Keratinocyte (primary cell): ENCODE results near the gene DHX15. TPM values are rescaled to one million over a fixed set of nuclear protein-coding genes. Genes with fewer than 3 reads are reported as not detected.

ENCODE experiments used
- DNase-seq: peaks from one replicate; pipeline ENCODE4 v3.0.0-alpha.2; 2011; ENCODE audit warnings: low read depth, missing footprints, low spot score
- FAIRE-seq: peaks from 2 replicates; lab custom pipeline; 2011; peaks lifted over from hg19 to GRCh38; lab: Jason Lieb, UNC
- H2AFZ ChIP-seq: 2 replicates; pipeline ENCODE4 v1.6.0; 2012; ENCODE audit warnings: low read length, control low read depth, inconsistent platforms; ENCODE audit not compliant: control insufficient read depth
- H3K27ac ChIP-seq: 2 replicates; pipeline ENCODE4 v1.5.1; 2011; ENCODE audit warnings: low read length; ENCODE audit not compliant: control insufficient read depth, insufficient read depth
- H3K27me3 ChIP-seq: 3 replicates; pipeline ENCODE4 v1.6.0; 2011; ENCODE audit warnings: low read length; ENCODE audit not compliant: control insufficient read depth, insufficient read depth; ENCODE audit errors: extremely low read depth
- H3K36me3 ChIP-seq, 2 experiments: 2 replicates in 1 of 2; 3 replicates in 1 of 2; pipeline ENCODE4 v1.5.1; 2011; ENCODE audit warnings: low read length in 2 of 2, mild to moderate bottlenecking in 1 of 2; ENCODE audit not compliant: control insufficient read depth in 2 of 2, insufficient read depth in 2 of 2; ENCODE audit errors: extremely low read depth in 1 of 2
- H3K4me1 ChIP-seq: 3 replicates; pipeline ENCODE4 v1.5.1; 2011; ENCODE audit warnings: low read length; ENCODE audit not compliant: control insufficient read depth, insufficient read depth; ENCODE audit errors: extremely low read depth
- H3K4me2 ChIP-seq: 3 replicates; pipeline ENCODE4 v1.6.0; 2011; ENCODE audit warnings: low read depth, low read length; ENCODE audit not compliant: control insufficient read depth, insufficient read depth; ENCODE audit errors: extremely low read depth
- H3K4me3 ChIP-seq, 3 experiments: fragments of 200-600 bp in 1 of 3; sonication (generic) in 1 of 3; 2 replicates in 2 of 3; 3 replicates in 1 of 3; pipeline ENCODE4 v1.5.1; 2011 to 2016; ENCODE audit warnings: low read length in 3 of 3, mild to moderate bottlenecking in 3 of 3, control low read depth in 2 of 3, inconsistent platforms in 1 of 3, low read depth in 1 of 3, mixed read lengths in 1 of 3, mixed run types in 1 of 3, moderate library complexity in 1 of 3; ENCODE audit not compliant: control insufficient read depth in 2 of 3, insufficient read depth in 2 of 3; ENCODE audit errors: extremely low read depth in 1 of 3
- H3K79me2 ChIP-seq: 2 replicates; pipeline ENCODE4 v1.6.0; 2012; ENCODE audit warnings: low read length; ENCODE audit not compliant: control insufficient read depth, insufficient read depth
- H3K9ac ChIP-seq: 3 replicates; pipeline ENCODE4 v1.6.0; 2011; ENCODE audit warnings: low read length; ENCODE audit not compliant: control insufficient read depth, insufficient read depth; ENCODE audit errors: extremely low read depth
- H3K9me1 ChIP-seq: 3 replicates; pipeline ENCODE4 v1.6.0; 2011; ENCODE audit warnings: low read length; ENCODE audit not compliant: control insufficient read depth, insufficient read depth; ENCODE audit errors: extremely low read depth
- H3K9me3 ChIP-seq: 2 replicates; pipeline ENCODE4 v1.5.1; 2012; ENCODE audit warnings: low read depth, low read length; ENCODE audit not compliant: control insufficient read depth
- H4K20me1 ChIP-seq: 3 replicates; pipeline ENCODE4 v1.6.0; 2011; ENCODE audit warnings: low read length; ENCODE audit not compliant: control insufficient read depth, insufficient read depth; ENCODE audit errors: extremely low read depth
- EZH2 ChIP-seq: IDR thresholded peaks from one replicate; pipeline ENCODE4 v1.6.1; 2012; ENCODE audit warnings: inconsistent platforms, mild to moderate bottlenecking, low read length, moderate library complexity
- dilution Hi-C: fragments of 300-500 bp; cut with MboI; formaldehyde crosslinking; loops from one replicate; pipeline ENCODE4 v1.7.0; 2020; ENCODE audit warnings: low sequenced_read_pairs; ENCODE audit not compliant: extremely low pct_ligation_motif_present
- polyA plus RNA-seq, 5 experiments: library from polyadenylated mRNA; depleted of rRNA in 3 of 5; stranded (reverse) in 3 of 5; stranded (forward) in 1 of 5; unstranded in 1 of 5; fragments of >200 nt; gene quantifications; 1 replicate in 1 of 5; 2 replicates in 3 of 5; 3 replicates in 1 of 5; pipeline versions ENCODE4 v1.2.1 to v1.2.3, GENCODE V29; 2011 to 2012; ENCODE audit warnings: missing spikeins in 2 of 5, low read depth in 1 of 5, low replicate concordance in 1 of 5
- TF ChIP-seq, protein P1 (sequence below), 3 experiments: IDR thresholded peaks in 1 of 3; conservative IDR thresholded peaks in 1 of 3; optimal IDR thresholded peaks in 1 of 3; 2 replicates in 2 of 3; 3 replicates in 1 of 3; pipeline versions ENCODE3 to v1.5.1; 2011; ENCODE audit warnings: low read length in 3 of 3, mild to moderate bottlenecking in 3 of 3, moderate library complexity in 2 of 3, control low read depth in 1 of 3, inconsistent platforms in 1 of 3; ENCODE audit not compliant: insufficient read depth in 2 of 3; ENCODE audit errors: extremely low read depth in 1 of 3

Gene DHX15
- polyA plus RNA-seq, 1 donor (not counting 4 experiments of a cell fraction or from before 2014, with no cell fraction given): 206 TPM

DNA sequence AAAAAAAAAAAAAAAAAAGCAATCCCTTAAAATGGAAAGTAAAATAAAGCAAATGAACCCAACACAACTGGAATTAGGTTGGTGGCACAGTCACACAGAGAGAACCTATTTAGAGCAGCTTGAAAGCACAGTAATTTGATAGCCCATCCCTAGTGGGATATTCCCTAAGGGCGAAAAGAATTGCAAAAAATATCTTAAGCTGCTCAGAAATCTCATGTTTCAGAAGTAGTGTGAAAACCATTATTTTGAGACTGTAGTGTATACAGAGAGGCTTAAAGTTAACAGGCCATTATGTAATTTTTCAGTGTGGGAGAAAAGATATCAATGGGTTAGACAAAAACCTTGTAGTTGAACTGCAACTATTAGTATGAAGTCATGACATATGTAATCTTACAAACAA, 40.0 kb upstream of the DHX15 start:
- dilution Hi-C loops: no loop called here
- no peak overlapping the region for H3K4me2 ChIP-seq

DNA sequence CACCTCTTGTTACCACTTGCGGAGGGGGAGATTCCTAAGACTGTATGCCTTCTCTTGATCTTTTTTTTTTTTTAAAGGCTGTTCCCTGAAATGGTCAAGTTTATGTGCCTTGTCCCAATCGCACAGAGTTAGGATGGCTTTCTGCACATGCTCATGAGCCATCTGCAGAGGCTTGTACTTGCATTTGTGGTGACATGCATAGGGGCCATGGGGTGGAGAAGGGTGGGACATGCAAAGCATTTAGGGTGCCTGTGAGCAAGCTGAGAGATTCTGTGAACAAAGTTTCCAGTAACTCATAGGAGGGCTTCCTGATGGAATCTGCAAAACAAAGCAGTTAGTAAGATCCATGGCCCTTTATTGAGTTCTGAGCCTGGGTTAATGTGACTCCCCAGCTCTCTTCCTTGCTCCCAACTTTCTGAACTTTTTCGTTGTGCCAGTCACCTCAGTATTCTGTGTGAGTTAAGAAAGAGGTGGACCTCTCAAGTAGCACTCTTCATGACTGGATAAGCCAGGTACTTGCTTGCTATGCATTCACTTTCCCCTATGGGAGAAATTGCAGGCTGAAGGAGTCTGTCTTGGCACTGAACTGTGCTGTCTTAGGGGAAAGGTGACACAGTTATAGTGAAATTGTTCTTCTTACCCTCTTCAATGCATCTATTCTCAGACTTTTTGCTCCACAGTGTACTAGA, 37.9 kb upstream of the DHX15 start:
- no peaks in the 10 kb centered on the region for H3K9me3 ChIP-seq

More for the DNA sequence above, 40.0 kb upstream of the DHX15 start:
- no peaks in the 10 kb centered on the region for H3K9me3 ChIP-seq
- TF ChIP-seq, protein P1, sequence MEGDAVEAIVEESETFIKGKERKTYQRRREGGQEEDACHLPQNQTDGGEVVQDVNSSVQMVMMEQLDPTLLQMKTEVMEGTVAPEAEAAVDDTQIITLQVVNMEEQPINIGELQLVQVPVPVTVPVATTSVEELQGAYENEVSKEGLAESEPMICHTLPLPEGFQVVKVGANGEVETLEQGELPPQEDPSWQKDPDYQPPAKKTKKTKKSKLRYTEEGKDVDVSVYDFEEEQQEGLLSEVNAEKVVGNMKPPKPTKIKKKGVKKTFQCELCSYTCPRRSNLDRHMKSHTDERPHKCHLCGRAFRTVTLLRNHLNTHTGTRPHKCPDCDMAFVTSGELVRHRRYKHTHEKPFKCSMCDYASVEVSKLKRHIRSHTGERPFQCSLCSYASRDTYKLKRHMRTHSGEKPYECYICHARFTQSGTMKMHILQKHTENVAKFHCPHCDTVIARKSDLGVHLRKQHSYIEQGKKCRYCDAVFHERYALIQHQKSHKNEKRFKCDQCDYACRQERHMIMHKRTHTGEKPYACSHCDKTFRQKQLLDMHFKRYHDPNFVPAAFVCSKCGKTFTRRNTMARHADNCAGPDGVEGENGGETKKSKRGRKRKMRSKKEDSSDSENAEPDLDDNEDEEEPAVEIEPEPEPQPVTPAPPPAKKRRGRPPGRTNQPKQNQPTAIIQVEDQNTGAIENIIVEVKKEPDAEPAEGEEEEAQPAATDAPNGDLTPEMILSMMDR (optimal IDR thresholded peaks at IDR 0.05 in 1 of 3, IDR thresholded peaks at IDR 0.05 in 1 of 3, conservative IDR thresholded peaks at IDR 0.05 in 1 of 3; ENCODE audit: extremely low read depth in 1 of 3, insufficient read depth in 2 of 3, low read length in 3 of 3): no peak
- no peak for TF ChIP-seq EZH2
- H3K9me1 ChIP-seq: no peaks in the 10 kb centered on the region
- no peaks in the 10 kb centered on the region for H3K27me3 ChIP-seq
- no peak overlapping the region for H3K27ac ChIP-seq
- FAIRE-seq (no peak), DNase-seq (no peak)
- H3K79me2 ChIP-seq: no peaks in the 10 kb centered on the region
- no peak overlapping the region for H2AFZ ChIP-seq
- peaks cover 4% of the 10 kb centered on the region for H3K4me1 ChIP-seq
- no peak overlapping the region for H3K4me3 ChIP-seq
- no peak overlapping the region for H3K9ac ChIP-seq
- H4K20me1 ChIP-seq: no peaks in the 10 kb centered on the region
- no peaks in the 10 kb centered on the region for H3K36me3 ChIP-seq

More for the DNA sequence above, 37.9 kb upstream of the DHX15 start:
- dilution Hi-C loops: no loop called here
- H3K79me2 ChIP-seq: no peaks in the 10 kb centered on the region
- no peak overlapping the region for H3K9ac ChIP-seq
- FAIRE-seq (no peak), DNase-seq (no peak)
- H2AFZ ChIP-seq: no peak overlapping the region
- H3K9me1 ChIP-seq: no peaks in the 10 kb centered on the region
- no peaks in the 10 kb centered on the region for H3K36me3 ChIP-seq
- no peak overlapping the region for H3K27ac ChIP-seq
- H3K4me3 ChIP-seq: no peak overlapping the region
- H4K20me1 ChIP-seq: no peaks in the 10 kb centered on the region
- H3K27me3 ChIP-seq: no peaks in the 10 kb centered on the region
- H3K4me2 ChIP-seq: no peak overlapping the region
- no peak for TF ChIP-seq EZH2
- TF ChIP-seq, protein P1 (optimal IDR thresholded peaks at IDR 0.05 in 1 of 3, IDR thresholded peaks at IDR 0.05 in 1 of 3, conservative IDR thresholded peaks at IDR 0.05 in 1 of 3; ENCODE audit: extremely low read depth in 1 of 3, insufficient read depth in 2 of 3, low read length in 3 of 3): no peak
- peaks cover 4% of the 10 kb centered on the region for H3K4me1 ChIP-seq
